ENCODE measurements around the gene ESYT2.

- TF ChIP-seq CTCF (IDR thresholded peaks at IDR 0.05; ENCODE audit: poor library complexity), result no peak
- TF ChIP-seq EZH2 (IDR thresholded peaks at IDR 0.05; ENCODE audit: borderline replicate concordance), result no peak
- TF ChIP-seq EZH2phosphoT487 (IDR thresholded peaks at IDR 0.05; ENCODE audit: low read depth, severe bottlenecking, unreplicated experiment), result no peak
Measured at GRCh38 chr7:158750702-158751101, 78.6 kb downstream of the ESYT2 start.

All from hepatocyte (in vitro differentiated cells).